ENCODE data around the gene LTO1. TPM values are rescaled to one million over a fixed set of nuclear protein-coding genes. Genes with fewer than 3 reads are reported as not detected.

The LTO1 gene
- polyA plus RNA-seq, 2 of the 4 experiments (the other 2 are of a cell fraction) = 25.1 to 27.0 TPM

- no peak overlapping the region for H3K4me3 ChIP-seq
- ATAC-seq (no peak; a peak in 1 of 6 replicates), DNase-seq (ENCODE audit: low read depth in 1 of 2, low spot score in 1 of 2) (no peak), FAIRE-seq (no peak)
- peak overlapping the region in 1 of 2 experiments; percentile 59; a peak in 3 of 6 replicates for H3K27ac ChIP-seq
- 86% methylated on average over 23 of the region's 32 CpGs for WGBS (ENCODE audit: missing lambda C conversion rate)
- H3K4me2 ChIP-seq = peak overlapping the region; percentile 88; the same call in 1 of the 3 replicates
- ChIA-PET CTCF (interaction anchor here (0.6 to 8.0 kb wide), 8 partner anchors 11 to 546 kb away, joined by 3 to 262 read pairs (median 18); partner anchors contain the start of gene MYEOV), POLR2A (interaction anchor here (0.9 kb wide), 1 partner anchor 515 kb away, joined by 3 read pairs; no protein-coding TSS in a partner anchor)
- TF ChIP-seq HES2 (IDR thresholded peaks at IDR 0.05) (no peak), JUN (IDR thresholded peaks at IDR 0.05) (peak in 1 of 2 experiments; percentile 14; a peak in 1 of 5 replicates)
- H3K4me1 ChIP-seq = peaks cover 76% of the 10 kb centered on the region
- H3K9me3 ChIP-seq = no peaks in the 10 kb centered on the region
Measured at GRCh38 chr11:69646493-69647389, 28.4 kb downstream of the LTO1 start.

GRCh38 chr11:69645801-69646492 lies 29.2 kb downstream of the LTO1 start:
- Histone ChIP-seq H3K4me3 (no peak overlapping the region), H3K27ac (peak overlapping the region in 1 of 2 experiments; percentile 96; a peak in 3 of 6 replicates), H3K9me3 (no peaks in the 10 kb centered on the region), H3K4me1 (peaks cover 68% of the 10 kb centered on the region), H3K4me2 (peak overlapping the region; percentile 88)
- WGBS (ENCODE audit: missing lambda C conversion rate) = 84% methylated on average over 28 of the region's 30 CpGs
- TF ChIP-seq JUNB (IDR thresholded peaks at IDR 0.05) (no peak), MAX (IDR thresholded peaks at IDR 0.05) (0 out of 2 replicates have a peak, but pooled peaks have one; percentile 6), FOXS1 (CRISPR knock-in tag; IDR thresholded peaks at IDR 0.05) (no peak)
- ChIA-PET CTCF (interaction anchor here (0.7 to 8.0 kb wide), 13 partner anchors 12 to 557 kb away, joined by 3 to 262 read pairs (median 6); partner anchors contain the start of genes LTO1 and MYEOV), POLR2A (interaction anchor here (0.9 to 8.9 kb wide), 2 partner anchors 350 to 514 kb away, joined by 3 to 188 read pairs; partner anchors contain the start of gene MYEOV)
- DNase-seq (ENCODE audit: low read depth in 1 of 2, low spot score in 1 of 2) (no peak), FAIRE-seq (no peak), ATAC-seq (no peak)

- TF ChIP-seq MAX (IDR thresholded peaks at IDR 0.05) = 0 out of 2 replicates have a peak, but pooled peaks have one; percentile 16
- TF ChIP-seq CHD4 (IDR thresholded peaks at IDR 0.05; ENCODE audit: borderline replicate concordance) = no peak
- CTCF ChIA-PET = interaction anchor here (0.7 to 8.0 kb wide), 21 partner anchors 13 to 556 kb away, joined by 3 to 262 read pairs (median 6); partner anchors contain the start of genes LTO1 and MYEOV
- WGBS (ENCODE audit: missing lambda C conversion rate) = 64% methylated on average over 11 of the region's 20 CpGs
- Histone ChIP-seq H3K4me1 (peaks cover 60% of the 10 kb centered on the region), H3K4me3 (peak overlapping the region; percentile 91), H3K9me3 (no peaks in the 10 kb centered on the region), H3K4me2 (peak overlapping the region; percentile 88), H3K27ac (peak overlapping the region; percentile 95 to 96)
- POLR2A ChIA-PET = interaction anchor here (0.5 to 8.9 kb wide), 6 partner anchors 25 to 613 kb away, joined by 3 to 188 read pairs (median 6); partner anchors contain the start of gene MYEOV
- no peak for DNase-seq (ENCODE audit: low read depth in 1 of 2, low spot score in 1 of 2)
- ATAC-seq = no peak
- FAIRE-seq = no peak
Measured at GRCh38 chr11:69644962-69645675, 30.0 kb downstream of the LTO1 start.

- FAIRE-seq = no peak
- TF ChIP-seq ATOH8 (CRISPR knock-in tag; IDR thresholded peaks at IDR 0.05; ENCODE audit: low read depth) (no peak), CHD2 (IDR thresholded peaks at IDR 0.05; ENCODE audit: low read length, partially characterized antibody) (no peak), MAFK (IDR thresholded peaks at IDR 0.05; ENCODE audit: partially characterized antibody) (no peak), MAX (IDR thresholded peaks at IDR 0.05) (peak; percentile 93), JUN (IDR thresholded peaks at IDR 0.05) (peak in 1 of 2 experiments; percentile 29; a peak in 3 of 5 replicates), USF2 (IDR thresholded peaks at IDR 0.05) (peak; percentile 73), SMC3 (IDR thresholded peaks at IDR 0.05) (peak; percentile 19; the same call in 2 of the 3 replicates), CTCF (IDR thresholded peaks at IDR 0.05) (peak; percentile 27; the same call in 1 of the 3 replicates), RAD21 (conservative IDR thresholded peaks at IDR 0.05 in 1 of 2, IDR thresholded peaks at IDR 0.05 in 1 of 2) (peak in 1 of 2 experiments; percentile 21; a peak in 1 of 5 replicates)
Measured at GRCh38 chr11:69644071-69644961, 30.8 kb downstream of the LTO1 start.

More at GRCh38 chr11:69644071-69644961, 30.8 kb downstream of the LTO1 start:
- peaks cover 52% of the 10 kb centered on the region for H3K4me1 ChIP-seq
- WGBS (ENCODE audit: missing lambda C conversion rate) = 28% methylated on average over 8 of the region's 24 CpGs
- peak overlapping the region; percentile 95 to 96 for H3K27ac ChIP-seq
- ChIA-PET POLR2A (interaction anchor here (0.5 to 8.9 kb wide), 5 partner anchors 26 to 613 kb away, joined by 3 to 188 read pairs (median 7); partner anchors contain the start of gene MYEOV), CTCF (interaction anchor here (0.6 to 8.0 kb wide), 58 partner anchors 11 to 811 kb away, joined by 3 to 262 read pairs (median 4); partner anchors contain the start of genes LTO1 and MYEOV)
- peak overlapping the region; percentile 88 for H3K4me2 ChIP-seq
- ATAC-seq (peak; percentile 4 to 24; a peak in 4 of 6 replicates), DNase-seq (ENCODE audit: low read depth in 1 of 2, low spot score in 1 of 2) (peak; percentile 28 to 79)
- no peaks in the 10 kb centered on the region for H3K9me3 ChIP-seq
- H3K4me3 ChIP-seq = peak overlapping the region; percentile 91

All from A549 (cell line).